ENCODE measurements around the gene ZSCAN10.

The ZSCAN10 gene

DNA sequence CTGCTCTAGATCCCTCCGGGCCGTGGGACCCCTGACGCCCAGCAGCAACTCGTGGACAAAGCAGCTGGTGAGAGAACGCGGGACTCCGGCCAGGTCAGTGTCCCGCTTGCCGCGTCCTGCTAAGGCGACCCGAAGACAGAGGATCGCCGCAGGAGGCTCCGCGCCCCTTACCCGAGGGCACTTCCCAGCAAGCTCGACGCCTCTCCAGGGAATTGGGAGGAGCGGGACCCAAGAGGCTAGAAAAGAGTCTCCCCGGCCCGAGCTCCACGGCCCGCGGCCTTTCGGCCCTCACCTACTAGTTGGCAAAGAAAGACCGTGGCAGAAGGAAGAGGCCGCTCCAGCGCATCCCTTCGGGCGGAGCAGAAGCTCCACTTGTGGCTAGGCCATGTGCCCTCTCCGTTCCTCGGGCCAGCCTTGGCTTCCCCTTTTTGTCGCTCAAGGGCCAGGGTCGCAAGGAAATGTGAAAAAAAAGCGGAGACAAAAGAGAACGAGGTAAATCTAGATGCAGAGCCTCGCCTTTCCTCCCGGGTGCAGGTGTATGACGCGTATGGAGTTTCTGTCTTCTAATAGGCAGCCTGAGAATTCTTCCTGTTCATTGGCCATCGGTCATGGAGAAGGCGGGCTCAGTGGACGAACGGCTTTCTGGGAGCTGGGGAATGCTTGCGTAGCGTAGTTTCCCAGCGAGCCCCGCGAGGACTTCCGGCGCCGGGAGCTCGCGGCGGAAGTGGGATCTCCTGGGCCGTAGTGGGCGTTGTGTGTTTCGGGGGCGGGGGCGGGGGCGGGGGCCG, 35.4 kb upstream of the ZSCAN10 start, which contains the start of gene ZNF213:
ZNF213 (plus strand) TSS at position 692 of the 788 bp plus-strand sequence. CDS start 2,252 bp downstream, outside the sequence.
- DNase-seq (ENCODE audit: low spot score), result peak; percentile 94

DNA sequence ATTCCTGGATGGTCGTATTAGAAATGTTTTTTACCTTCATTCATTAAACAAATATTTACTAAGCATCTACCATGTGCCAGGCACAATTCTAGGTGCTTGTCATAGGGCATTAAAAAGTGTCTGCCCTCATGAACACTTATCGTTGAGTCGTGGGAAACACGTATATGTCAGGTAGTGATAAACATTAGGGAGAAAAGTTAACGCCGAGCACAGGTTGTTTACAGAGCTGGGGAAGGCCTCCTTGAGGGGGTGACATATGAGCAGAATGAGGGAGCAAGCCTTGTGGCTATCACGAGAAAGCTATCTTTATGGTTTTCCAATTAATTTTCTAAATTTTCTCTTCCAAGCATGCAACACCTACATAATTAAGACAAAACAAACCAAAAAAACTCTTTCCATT, 34.8 kb upstream of the ZSCAN10 start:
- DNase-seq (ENCODE audit: low spot score), result no peak

DNA sequence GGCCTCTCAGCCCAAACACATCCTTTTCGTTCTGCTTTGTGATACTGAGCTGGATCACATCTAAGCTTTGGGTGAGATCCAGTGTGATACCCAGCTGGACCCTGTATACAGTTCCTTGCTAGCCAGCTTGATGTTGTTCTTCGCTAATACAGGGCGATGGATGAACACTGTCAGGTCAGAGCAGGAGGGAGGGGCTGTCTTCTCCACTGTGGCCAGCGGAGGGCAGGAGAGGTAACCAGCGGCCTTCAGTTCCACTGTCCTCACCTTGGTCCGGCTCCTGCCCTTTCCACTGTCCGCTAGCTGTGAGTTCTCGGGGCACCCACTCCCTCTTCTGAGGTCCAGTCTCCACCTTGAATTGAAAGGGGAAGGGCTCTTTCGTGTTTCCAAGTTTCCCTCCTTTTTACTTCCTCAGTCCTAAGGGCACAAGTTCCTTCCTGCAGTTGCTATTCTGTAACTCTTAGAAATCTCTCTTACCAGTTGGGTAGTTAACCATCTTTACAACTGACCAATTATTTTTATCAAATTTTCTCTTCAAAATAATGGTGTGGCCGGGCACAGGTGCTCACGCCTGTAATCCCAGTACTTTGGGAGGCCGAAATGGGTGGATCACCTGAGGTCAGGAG, 32.8 kb upstream of the ZSCAN10 start:
- no peak for DNase-seq (ENCODE audit: low spot score)

DNA sequence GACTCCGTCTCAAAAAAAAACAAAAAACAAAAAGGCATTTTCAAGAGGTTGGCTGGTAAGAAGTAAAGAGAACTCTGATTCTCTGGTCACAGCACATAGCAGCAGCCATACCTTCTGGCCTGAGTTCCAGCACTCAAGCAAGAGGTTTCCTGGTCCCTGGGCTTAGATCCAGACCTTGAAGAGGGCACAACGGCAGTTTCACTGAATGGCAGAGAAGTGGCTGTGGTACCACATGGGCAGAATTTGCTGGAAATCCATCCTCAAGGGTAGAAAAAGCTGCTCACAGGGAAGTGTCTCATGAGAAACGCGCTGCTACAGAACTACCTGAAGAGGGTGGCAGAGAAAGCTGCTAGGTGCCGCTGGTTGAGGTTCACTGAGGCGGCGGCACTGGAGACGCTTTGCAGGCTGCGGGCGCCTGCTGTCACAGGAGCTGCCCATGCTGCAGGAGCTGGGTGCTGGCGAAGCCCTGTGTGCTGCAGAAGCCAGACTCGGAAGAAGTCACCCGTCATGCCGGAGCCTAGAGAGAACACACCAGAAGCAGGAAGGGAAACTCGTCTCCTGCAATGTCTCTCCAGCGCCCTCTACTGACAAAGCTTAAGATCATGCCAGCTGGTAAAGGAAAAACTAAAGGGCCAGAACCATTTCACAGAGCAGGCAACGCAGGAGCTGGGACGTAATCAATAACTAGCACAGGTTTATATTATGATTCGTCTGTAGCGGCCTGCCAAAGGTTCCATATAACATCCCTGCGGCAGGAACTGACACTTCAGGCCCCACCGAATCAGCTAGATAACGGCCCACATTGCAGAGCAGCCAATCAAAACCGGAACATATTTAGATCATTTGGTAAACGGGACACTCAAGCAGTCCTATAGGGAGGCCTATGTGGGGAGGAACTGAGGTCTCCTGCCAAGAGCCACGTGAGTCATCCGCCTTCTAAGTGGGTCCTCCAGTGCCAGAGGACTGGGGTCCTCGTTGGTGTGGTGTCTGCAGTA, 30.3 kb upstream of the ZSCAN10 start:
- DNase-seq (ENCODE audit: low spot score), result no peak

DNA sequence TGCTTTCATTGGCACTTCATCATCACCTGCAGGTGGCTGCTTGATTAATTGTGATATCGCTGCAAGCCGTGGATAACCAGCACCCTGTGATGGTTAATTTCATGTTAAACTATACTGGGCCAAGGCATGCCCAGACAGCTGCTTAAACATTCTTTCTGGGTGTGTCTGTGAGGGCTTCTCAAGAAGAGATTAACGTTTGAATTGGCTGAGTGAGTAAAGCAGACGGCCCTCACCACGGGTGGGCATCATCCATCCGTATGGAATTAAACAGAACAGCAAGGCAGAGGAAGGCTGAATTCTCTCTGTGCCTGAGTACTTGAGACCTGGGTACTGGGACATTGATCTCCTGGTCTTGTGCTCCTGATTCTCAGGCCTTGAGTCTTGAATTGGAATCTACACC, 28.7 kb upstream of the ZSCAN10 start:
- DNase-seq (ENCODE audit: low spot score), result no peak

DNA sequence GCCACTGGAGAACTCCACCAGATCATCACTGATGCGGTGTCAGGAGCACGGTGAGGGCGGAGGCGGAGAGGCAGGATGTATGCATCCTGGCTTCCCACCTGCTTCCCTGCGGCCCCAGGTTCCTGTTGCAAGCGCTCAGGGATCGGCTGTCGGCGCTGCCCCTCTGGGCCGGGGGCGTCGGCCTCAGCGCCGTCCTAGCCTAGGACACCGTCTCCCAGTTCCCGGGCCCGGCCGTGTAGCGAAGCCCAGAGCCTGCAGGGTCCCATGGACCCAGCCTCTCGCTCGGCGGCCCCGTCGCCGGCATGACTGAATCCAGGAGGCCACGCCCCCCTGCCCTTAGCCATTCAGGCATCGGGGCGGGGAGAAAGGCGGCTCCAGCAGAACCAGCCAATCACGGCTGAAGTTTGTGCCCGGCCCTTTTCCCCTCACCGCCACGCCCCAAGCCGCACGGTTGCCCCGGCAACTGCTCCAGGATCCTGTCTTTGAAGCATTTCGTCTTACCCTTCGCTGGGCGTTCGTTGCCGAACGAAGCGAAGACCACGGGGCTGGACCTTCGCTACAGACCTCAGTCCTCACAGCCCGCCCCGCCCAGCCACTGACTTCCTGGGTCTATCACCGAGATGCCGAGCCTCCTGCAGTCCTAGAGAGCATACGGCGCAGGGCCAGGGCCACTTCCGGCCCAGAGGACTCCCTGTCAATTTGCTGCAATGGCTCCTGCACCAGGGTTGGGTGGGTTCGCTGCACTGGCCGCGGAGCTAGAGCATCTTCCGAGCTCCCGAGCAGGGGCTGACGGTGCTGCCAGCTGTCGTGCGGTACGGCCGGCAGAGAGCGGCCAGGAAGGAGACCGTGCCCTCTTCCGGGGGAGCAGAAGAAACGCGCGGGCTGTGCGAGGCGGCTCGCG, 25.1 kb upstream of the ZSCAN10 start:
- peak; percentile 98 for DNase-seq (ENCODE audit: low spot score)

DNA sequence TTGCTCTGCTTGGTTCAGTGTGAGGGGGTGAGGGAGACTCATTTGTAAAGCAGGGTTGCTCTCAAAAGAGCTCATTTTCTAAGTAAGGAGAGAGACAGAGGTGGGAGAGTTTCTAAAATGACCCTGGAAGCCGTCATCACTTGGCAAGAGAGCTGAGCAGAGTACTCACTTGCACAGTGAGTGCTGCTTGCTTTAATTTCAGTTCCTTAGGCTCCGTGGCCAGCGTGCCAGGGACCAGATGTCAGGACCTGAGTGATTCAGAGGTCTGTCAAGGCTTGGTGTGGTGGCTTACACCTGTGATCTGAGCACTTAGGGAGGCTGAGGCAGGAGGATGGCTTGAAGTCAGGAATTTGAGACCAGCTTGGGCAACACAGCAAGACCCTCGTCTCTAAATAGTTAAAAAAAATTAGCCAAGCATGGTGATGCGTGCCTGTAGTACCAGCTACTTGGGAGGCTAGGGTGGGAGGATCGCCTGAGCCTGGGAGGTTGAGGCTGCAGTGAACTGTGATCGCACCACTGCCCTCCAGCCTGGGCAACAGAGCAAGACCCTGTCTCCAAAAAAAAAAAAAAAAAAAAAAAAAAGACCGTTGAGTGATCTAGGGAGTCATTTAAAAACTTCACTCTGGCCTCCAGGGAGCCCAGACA, 24.0 kb upstream of the ZSCAN10 start:
- DNase-seq (ENCODE audit: low spot score), result no peak

DNA sequence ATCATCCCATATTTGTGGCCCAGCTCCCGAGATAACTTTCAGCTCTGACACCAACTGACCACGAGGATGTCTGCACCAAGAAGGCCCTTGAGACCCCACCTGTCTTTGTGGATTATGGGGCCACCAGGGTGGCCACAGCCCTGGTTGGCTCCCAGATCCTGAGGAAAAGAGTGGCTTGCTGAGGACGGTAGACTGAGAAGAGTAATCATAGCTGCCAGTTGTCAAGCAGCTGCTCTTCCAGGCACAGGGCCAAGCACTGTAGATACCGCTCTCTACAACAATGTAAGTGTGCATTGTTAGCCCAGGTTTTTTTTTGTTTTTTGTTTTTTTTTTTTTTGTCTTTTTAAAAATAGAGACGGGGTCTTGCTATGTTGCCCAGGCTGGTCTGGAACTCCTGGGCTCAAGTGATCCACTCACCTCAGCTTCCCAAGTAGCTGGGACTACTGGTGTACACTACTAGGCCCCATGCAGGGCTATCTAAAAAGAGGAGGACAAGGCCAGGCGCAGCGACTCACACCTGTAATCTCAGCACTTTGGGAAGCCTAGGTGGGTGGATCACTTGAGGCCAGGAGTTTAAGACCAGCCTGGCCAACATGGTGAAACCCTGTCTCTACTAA, 22.9 kb upstream of the ZSCAN10 start:
- no peak for DNase-seq (ENCODE audit: low spot score)

DNA sequence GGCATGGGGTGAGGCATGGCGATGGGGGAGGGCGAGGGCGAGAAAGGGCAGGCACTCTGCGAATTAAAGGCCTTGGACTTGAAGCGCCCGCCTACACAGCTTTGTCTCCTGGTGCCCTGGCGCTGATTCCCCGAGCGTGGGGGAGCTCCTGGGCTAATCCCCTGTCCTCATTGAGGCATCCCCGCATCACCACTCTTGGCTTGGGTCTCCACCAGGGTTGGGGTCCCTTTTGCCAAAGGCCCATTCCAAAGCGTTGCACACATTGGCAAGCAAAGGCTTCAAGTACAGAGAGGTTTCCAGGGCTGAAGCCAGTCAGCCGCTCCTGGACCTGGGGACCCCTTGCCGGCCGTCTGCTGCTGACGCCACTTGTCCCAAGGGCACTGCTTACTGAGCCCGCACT, 21.3 kb upstream of the ZSCAN10 start:
- DNase-seq (ENCODE audit: low spot score), result no peak

DNA sequence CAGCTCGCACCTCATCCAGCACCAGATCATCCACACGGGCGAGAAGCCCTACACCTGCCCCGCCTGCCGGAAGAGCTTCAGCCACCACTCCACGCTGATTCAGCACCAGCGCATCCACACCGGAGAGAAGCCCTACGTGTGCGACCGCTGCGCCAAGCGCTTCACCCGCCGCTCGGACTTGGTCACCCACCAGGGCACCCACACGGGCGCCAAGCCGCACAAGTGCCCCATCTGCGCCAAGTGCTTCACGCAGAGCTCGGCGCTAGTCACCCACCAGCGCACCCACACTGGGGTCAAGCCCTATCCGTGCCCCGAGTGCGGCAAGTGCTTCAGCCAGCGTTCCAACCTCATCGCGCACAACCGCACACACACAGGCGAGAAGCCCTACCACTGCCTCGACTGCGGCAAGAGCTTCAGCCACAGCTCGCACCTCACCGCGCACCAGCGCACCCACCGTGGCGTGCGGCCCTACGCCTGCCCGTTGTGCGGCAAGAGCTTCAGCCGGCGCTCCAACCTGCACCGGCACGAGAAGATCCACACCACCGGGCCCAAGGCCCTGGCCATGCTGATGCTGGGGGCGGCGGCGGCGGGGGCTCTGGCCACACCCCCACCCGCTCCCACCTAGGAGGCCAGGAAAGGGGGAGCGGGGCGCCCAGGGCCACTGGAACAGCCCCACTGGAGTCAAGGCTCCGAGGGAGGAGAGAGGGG, 20.8 kb upstream of the ZSCAN10 start:
- DNase-seq (ENCODE audit: low spot score), result no peak

DNA sequence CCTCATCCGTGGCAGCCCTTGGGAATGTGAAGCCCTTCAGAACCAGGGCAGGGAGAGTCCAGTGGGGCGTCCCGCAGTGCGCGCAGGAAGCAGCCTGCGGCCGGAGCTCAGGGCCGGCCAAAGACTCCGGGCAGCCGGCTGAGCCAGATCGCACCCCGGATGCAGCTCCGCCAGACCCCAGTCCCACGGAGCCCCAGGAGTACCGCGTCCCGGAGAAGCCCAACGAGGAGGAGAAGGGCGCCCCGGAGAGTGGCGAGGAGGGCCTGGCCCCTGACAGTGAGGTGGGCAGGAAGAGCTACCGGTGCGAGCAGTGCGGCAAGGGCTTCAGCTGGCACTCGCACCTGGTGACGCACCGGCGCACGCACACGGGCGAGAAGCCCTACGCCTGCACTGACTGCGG, 20.2 kb upstream of the ZSCAN10 start:
- no peak for DNase-seq (ENCODE audit: low spot score)

DNA sequence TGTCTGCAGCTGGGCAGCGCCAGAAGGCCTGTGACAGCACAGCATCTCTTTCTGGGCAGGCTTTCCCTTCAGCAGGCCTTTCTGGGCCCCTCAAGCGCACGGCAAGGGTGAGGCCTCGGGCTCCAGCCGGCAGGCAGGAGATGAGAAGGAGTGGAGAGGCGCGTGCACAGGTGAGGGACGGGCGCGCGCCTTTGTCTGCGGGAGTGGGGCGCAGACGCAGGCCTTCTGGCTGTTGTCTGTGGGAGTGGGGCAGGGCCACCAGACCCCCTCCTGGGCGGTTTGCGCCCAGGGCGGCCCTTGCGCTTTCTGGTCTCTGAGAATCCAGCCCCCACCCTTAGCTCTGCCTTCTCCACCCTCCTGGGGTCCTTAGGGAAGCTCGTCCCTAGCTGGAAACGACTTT, 19.8 kb upstream of the ZSCAN10 start:
- DNase-seq (ENCODE audit: low spot score), result no peak

DNA sequence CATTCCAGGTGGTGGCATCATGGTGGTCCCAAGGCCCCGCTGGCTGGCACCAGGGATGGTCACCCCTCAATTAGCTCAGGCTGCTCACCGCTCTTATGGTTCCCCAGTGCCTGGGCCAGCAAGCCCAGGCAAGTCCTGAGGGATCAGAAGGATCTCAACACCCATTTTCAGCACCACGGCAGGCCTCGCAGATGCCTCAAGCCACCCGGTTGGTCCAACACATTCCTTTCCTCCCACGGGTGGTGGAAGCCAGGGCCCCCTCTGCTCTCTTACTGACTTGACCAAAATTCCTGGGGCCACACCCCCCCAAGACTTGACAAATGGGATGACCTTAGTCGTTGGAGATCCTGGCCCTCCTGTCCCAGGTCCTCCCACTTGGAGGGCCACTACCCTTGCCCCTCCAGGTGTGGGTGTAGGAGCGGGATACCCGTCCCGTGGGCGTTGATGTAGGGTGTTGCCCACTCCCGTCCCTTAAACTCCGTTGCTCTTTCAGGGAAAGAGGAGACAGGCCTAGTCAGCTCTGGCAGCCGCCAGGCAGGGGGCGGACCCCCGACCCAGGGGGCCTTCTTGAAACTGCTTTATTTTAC, 19.2 kb upstream of the ZSCAN10 start:
- DNase-seq (ENCODE audit: low spot score), result no peak

DNA sequence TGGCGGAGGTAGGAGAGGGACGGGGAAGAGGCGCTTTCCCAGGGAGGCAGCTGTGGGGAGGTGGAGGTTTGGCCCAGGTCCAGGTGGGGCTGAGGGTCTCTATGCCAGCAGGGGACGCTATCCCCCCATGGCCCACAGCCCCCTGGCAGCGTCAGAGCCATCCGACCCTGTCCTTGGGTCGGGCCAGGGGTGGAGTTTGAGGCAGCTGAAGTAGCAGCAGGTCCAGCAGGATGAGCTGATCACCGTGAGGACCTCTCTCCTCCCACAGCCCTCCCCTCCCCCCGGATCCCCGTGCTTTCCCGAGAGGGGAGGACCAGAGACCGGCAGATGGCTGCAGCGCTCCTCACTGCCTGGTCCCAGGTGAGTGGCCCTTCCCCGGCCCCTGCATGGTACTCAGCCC, 16.5 kb upstream of the ZSCAN10 start:
- DNase-seq (ENCODE audit: low spot score), result no peak

DNA sequence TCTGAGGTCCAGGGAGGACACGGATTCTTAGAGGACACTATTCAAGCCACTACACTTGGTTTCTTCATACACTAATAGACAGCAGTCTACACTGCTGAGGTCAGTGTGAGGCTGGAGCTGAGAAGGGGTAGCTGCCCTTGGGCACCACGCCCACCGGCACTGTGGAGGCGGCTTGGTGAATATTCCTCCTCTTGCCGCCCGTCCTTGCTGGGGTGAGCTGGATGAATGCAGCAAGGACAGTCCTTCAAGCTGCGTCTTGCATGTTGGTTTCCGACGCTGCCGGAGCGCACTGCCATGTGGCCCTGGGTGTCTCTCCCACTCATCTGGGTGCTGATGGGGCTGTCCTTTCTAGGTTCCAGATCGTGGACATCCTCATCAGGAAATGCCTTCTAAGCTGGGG, 15.9 kb upstream of the ZSCAN10 start:
- no peak for DNase-seq (ENCODE audit: low spot score)

DNA sequence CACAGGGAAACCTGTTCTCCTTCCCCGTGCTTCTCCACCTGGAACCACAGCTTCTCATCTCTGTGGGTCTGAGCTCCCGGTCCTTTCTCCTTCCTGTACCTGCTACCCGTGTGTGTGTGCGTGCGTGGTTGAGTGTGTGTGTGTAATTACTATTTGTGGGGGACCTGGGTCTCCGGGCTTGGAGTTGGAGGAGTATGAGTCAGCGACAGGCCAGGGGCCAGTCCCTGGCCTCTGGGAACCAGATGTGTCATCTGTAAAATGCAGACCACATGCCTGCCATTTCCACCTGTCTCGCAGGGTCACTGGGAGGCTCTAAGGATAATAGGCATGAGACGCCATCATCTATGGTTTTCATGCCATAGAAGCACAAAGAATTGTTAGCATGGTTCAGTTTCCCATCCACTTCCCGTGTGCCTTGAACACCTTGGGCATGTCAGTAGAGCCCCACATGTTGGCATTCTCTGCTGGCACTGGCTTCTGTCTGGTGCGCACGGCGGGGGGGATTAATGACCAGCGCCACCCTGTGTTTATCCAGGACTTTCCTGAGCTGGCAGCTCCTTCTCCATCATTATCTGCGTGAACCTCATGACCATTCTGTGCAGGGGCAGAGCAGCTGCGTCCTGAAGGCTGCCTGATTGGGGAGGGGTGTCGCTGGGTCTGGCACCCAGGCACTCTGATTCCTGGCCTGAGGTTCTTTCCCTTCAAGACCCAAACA, 14.8 kb upstream of the ZSCAN10 start:
- DNase-seq (ENCODE audit: low spot score), result no peak

DNA sequence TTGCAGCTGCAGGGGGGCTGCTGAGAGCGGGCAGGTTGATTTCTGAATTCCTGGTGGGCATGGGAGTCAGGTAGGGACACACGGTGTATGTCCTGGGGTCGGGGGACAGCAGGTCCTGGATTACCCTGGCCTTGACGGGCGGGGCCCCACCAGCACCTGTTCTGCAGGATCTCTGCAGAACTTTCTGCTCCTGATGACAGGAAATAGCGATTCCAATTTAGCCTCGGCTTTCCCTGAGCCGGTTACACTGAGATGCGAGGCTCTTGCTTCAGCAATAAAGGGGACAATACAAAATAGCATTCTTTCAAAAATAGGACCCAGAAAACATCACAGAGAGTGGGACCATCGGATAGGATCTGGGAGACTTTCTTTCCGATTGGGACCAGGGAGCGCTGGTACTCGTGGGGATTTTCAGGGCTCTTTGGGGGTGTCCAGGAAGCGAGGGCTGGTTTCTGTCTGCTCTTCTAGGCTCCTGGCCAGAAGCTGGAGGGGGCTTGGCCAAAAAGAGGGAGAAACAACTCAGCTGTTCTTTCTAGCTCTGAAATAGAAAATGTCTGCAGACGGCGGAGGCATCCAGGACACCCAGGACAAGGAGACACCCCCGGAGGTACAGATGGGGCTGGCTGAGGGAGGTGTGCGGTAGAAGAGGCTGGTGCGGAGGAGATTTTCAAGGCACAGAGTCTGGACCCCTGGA, 13.9 kb upstream of the ZSCAN10 start:
- DNase-seq (ENCODE audit: low spot score), result no peak

Measured in left forelimb (tissue), 1 donor.